CD14-positive monocyte (primary cell): ENCODE results near the gene CNGA1. TPM values are rescaled to one million over a fixed set of nuclear protein-coding genes. Genes with fewer than 3 reads are reported as not detected.

Experiments used
- DNase-seq, 3 donors: peaks; one replicate each; pipeline ENCODE4 v3.0.0-alpha.2; 2011 to 2022
- H2AFZ ChIP-seq: 2 replicates; pipeline ENCODE4 v1.6.0; 2012; ENCODE audit warnings: mild to moderate bottlenecking, low read depth, low read length, inconsistent platforms; ENCODE audit not compliant: insufficient read depth, poor library complexity, severe bottlenecking
- H3K27ac ChIP-seq, 2 donors: 1 replicate in 1 of 2; 2 replicates in 1 of 2; pipeline ENCODE4 v1.5.1; 2012 to 2013; ENCODE audit warnings: low read length in 2 of 2, control low read depth in 1 of 2, inconsistent platforms in 1 of 2, low read depth in 1 of 2, mild to moderate bottlenecking in 1 of 2
- H3K27me3 ChIP-seq, 2 donors: one replicate each; pipeline versions ENCODE4 v1.6.0 to v1.6.1; 2011 to 2013; ENCODE audit warnings: low read length in 2 of 2; ENCODE audit not compliant: control insufficient read depth in 2 of 2, insufficient read depth in 2 of 2
- H3K36me3 ChIP-seq, 2 donors: replicated peaks in 1 of 2; 1 replicate in 1 of 2; 2 replicates in 1 of 2; pipeline versions ENCODE4 v1.5.1 to v1.6.1; 2012 to 2013; ENCODE audit warnings: low read length in 2 of 2, control low read depth in 1 of 2, inconsistent platforms in 1 of 2, mild to moderate bottlenecking in 1 of 2; ENCODE audit not compliant: insufficient read depth in 2 of 2, control insufficient read depth in 1 of 2
- H3K4me1 ChIP-seq, 2 donors: 1 replicate in 1 of 2; 2 replicates in 1 of 2; pipeline versions ENCODE4 v1.5.1 to v1.6.1; 2012 to 2013; ENCODE audit warnings: low read length in 2 of 2, control low read depth in 1 of 2, inconsistent platforms in 1 of 2, mild to moderate bottlenecking in 1 of 2, moderate library complexity in 1 of 2; ENCODE audit not compliant: insufficient read depth in 2 of 2, control insufficient read depth in 1 of 2
- H3K4me2 ChIP-seq: replicated peaks from 2 replicates; pipeline ENCODE3; 2012; ENCODE audit warnings: low read length, moderate library complexity, mild to moderate bottlenecking; ENCODE audit not compliant: poor library complexity, severe bottlenecking; ENCODE audit errors: extremely low read depth
- H3K4me3 ChIP-seq, 3 experiments: fragments of 200-600 bp in 1 of 3; sonication (generic) in 1 of 3; replicated peaks in 1 of 3; 1 replicate in 2 of 3; 2 replicates in 1 of 3; pipeline ENCODE4 v1.5.1; 2011 to 2013; ENCODE audit warnings: low read length in 3 of 3, mild to moderate bottlenecking in 3 of 3, control low read depth in 2 of 3, low read depth in 2 of 3, inconsistent platforms in 1 of 3, moderate library complexity in 1 of 3
- H3K79me2 ChIP-seq: 2 replicates; pipeline ENCODE4 v1.6.0; 2012; ENCODE audit warnings: mild to moderate bottlenecking, control low read depth, inconsistent platforms, low read length, moderate library complexity; ENCODE audit not compliant: insufficient read depth
- H3K9ac ChIP-seq: 2 replicates; pipeline ENCODE4 v1.6.0; 2017; ENCODE audit warnings: low read length, mild to moderate bottlenecking; ENCODE audit not compliant: insufficient read depth, poor library complexity, severe bottlenecking
- H3K9me3 ChIP-seq, 2 donors: replicated peaks in 1 of 2; 1 replicate in 1 of 2; 2 replicates in 1 of 2; pipeline versions ENCODE4 v1.5.1 to v1.6.1; 2012 to 2013; ENCODE audit warnings: low read length in 2 of 2, control low read depth in 1 of 2; ENCODE audit not compliant: control insufficient read depth in 1 of 2, insufficient read depth in 1 of 2
- H4K20me1 ChIP-seq: 2 replicates; pipeline ENCODE4 v1.6.0; 2012; ENCODE audit warnings: mild to moderate bottlenecking, low read length, control low read depth, moderate library complexity; ENCODE audit not compliant: insufficient read depth
- H3K27ac Mint-ChIP-seq, 7 donors: one replicate each; pipeline ENCODE4 v1.8.0; 2020; ENCODE audit warnings: mild to moderate bottlenecking in 7 of 7, mixed read lengths in 7 of 7, moderate library complexity in 6 of 7, inconsistent platforms in 2 of 7
- H3K27me3 Mint-ChIP-seq, 3 donors: one replicate each; pipeline ENCODE4 v1.8.0; 2021 to 2022; ENCODE audit warnings: low read depth in 3 of 3, mild to moderate bottlenecking in 3 of 3, mixed read lengths in 3 of 3, moderate library complexity in 3 of 3, inconsistent platforms in 1 of 3
- H3K36me3 Mint-ChIP-seq, 2 donors: one replicate each; pipeline ENCODE4 v1.8.0; 2020; ENCODE audit warnings: mixed read lengths in 2 of 2, inconsistent platforms in 1 of 2, mild to moderate bottlenecking in 1 of 2
- H3K4me1 Mint-ChIP-seq: one replicate; pipeline ENCODE4 v1.8.0; 2020; ENCODE audit warnings: mild to moderate bottlenecking, mixed read lengths
- H3K4me3 Mint-ChIP-seq, 2 donors: one replicate each; pipeline ENCODE4 v1.8.0; 2020; ENCODE audit warnings: mild to moderate bottlenecking in 2 of 2, mixed read lengths in 2 of 2, moderate library complexity in 1 of 2
- H3K9me3 Mint-ChIP-seq, 7 donors: one replicate each; pipeline ENCODE4 v1.8.0; 2020 to 2022; ENCODE audit warnings: mixed read lengths in 7 of 7, mild to moderate bottlenecking in 6 of 7, moderate library complexity in 6 of 7, inconsistent platforms in 2 of 7
- CTCF ChIP-seq: fragments of 200-600 bp; IDR thresholded peaks from one replicate; pipeline ENCODE4 v1.8.0; 2022; ENCODE audit warnings: antibody characterized with exemption, mild to moderate bottlenecking
- WGBS: methylation state at CpG from one replicate; pipeline ENCODE4 v1.1.5; 2013; ENCODE audit warnings: missing lambda C conversion rate; ENCODE audit not compliant: insufficient coverage; 5-methylcytosine and 5-hydroxymethylcytosine counted together
- intact Hi-C, 2 donors: fragments of 100-400 bp; cut with micrococcal nuclease; formaldehyde crosslinking; loops; one replicate each; pipeline versions ENCODE4 v1.15.0 to v1.15.1; 2023
- polyA plus RNA-seq, 3 donors: library from polyadenylated mRNA; depleted of rRNA in 1 of 3; unstranded in 2 of 3; stranded (reverse) in 1 of 3; fragments of 300-500 nt in 2 of 3; fragments of >200 nt in 1 of 3; fragmentation: Illumina TruSeq in 2 of 3; gene quantifications; 1 replicate in 2 of 3; 2 replicates in 1 of 3; pipeline ENCODE4 v1.2.3, GENCODE V29; 2012 to 2021

Gene CNGA1
- polyA plus RNA-seq, 3 donors: not detected

GRCh38 chr4:48035952-48036351, 19.5 kb upstream of the CNGA1 start:
- Histone ChIP-seq H3K9me3 (no peaks in the 10 kb centered on the region), H3K27me3 (no peaks in the 10 kb centered on the region), H3K79me2 (no peaks in the 10 kb centered on the region), H3K9ac (no peak overlapping the region), H2AFZ (no peak overlapping the region), H3K27ac (peak overlapping the region in 1 of 2 donors; percentile 85), H3K4me2 (no peak overlapping the region), H3K4me1 (peaks cover 18 to 27% of the 10 kb centered on the region in 2 donors), H4K20me1 (no peaks in the 10 kb centered on the region), H3K36me3 (no peaks in the 10 kb centered on the region), H3K4me3 (no peak overlapping the region)
- DNase-seq: no peak
- Mint-ChIP-seq H3K27me3 (peaks cover 0 to 3% (median 1%) of the 10 kb centered on the region in 3 donors), H3K27ac (peak overlapping the region in 3 of 7 donors; percentile 84 to 91 (median 89)), H3K4me3 (no peak overlapping the region), H3K36me3 (no peaks in the 10 kb centered on the region), H3K4me1 (peaks cover 25% of the 10 kb centered on the region), H3K9me3 (no peaks in the 10 kb centered on the region)
- 100% methylated on average over 2 of the region's 3 CpGs for WGBS
- intact Hi-C loops: loop anchor here (5.0 to 10.0 kb wide), 2 partner anchors 51 to 551 kb away; partner anchors contain the start of gene ATP10D (in 1 of the 2)
- no peak for TF ChIP-seq CTCF

DNA sequence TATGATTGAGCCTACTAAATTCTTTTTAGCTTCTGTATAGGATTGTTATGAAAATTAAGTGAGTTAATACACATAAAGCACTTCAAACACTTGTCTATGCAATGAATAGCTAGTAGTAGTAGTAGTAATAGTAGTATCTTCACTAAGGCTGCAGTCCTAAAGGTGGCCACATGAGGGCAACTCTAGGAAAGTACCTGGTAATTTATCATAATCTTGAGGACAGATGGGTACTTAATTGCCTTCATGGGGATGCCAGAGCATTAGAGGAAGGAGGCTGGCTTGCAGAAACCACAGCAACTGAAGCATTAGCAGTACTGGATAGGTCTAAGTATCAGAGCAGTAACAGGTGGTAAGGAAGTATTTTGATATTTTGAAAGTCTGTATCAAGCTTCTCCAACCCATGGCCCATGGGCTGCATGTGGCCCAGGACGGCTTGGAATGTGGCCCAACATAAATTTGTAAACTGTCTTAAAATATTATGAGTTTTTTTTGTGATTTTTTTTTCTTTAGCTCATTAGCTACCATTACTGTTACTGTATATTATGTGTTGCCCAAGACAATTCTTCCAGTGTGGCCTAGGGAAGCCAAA, 17.4 kb upstream of the CNGA1 start:
- TF ChIP-seq CTCF: peak; percentile 84
- Mint-ChIP-seq H3K36me3 (no peaks in the 10 kb centered on the region), H3K27me3 (peaks cover 0 to 2% (median 1%) of the 10 kb centered on the region in 3 donors), H3K9me3 (no peaks in the 10 kb centered on the region), H3K4me1 (peaks cover 25% of the 10 kb centered on the region), H3K27ac (no peak overlapping the region), H3K4me3 (no peak overlapping the region)
- no CpG with 5 or more reads among the region's 1 CpG for WGBS
- Histone ChIP-seq H3K79me2 (no peaks in the 10 kb centered on the region), H3K27me3 (no peaks in the 10 kb centered on the region), H4K20me1 (no peaks in the 10 kb centered on the region), H3K27ac (no peak overlapping the region), H2AFZ (no peak overlapping the region), H3K4me1 (peaks cover 18 to 27% of the 10 kb centered on the region in 2 donors), H3K4me3 (no peak overlapping the region), H3K4me2 (no peak overlapping the region), H3K9me3 (no peaks in the 10 kb centered on the region), H3K36me3 (no peaks in the 10 kb centered on the region), H3K9ac (no peak overlapping the region)
- DNase-seq: peak; percentile 38 to 74 (median 65)
- intact Hi-C loops: loop anchor here in 1 of 2 donors (2.0 to 10.0 kb wide), 2 partner anchors 53 to 549 kb away; partner anchors contain the start of gene ATP10D
